Motor neuron (in vitro differentiated cells): ENCODE measurements around the gene BSDC1. TPM values are rescaled to one million over a fixed set of nuclear protein-coding genes. Genes with fewer than 3 reads are reported as not detected.
A peak's percentile ranks its signal among the peaks of the same experiment; 100 is the strongest.

Experiments used
- ATAC-seq, 8 experiments: fragments of 200-7000 bp; cut with Tn5 transposase; replicated peaks in 6 of 8; 2 replicates each; pipeline ENCODE4 v1.8.0; 2021; ENCODE audit warnings: mild to moderate bottlenecking in 8 of 8, moderate library complexity in 8 of 8
- H3K27ac ChIP-seq, 2 donors: fragments of 250-450 bp; sonication (Bioruptor Pico); 2 replicates each; pipeline ENCODE4 v1.9.0; 2021; ENCODE audit warnings: antibody characterized with exemption in 2 of 2, mild to moderate bottlenecking in 2 of 2, moderate library complexity in 1 of 2
- H3K4me1 ChIP-seq, 2 donors: fragments of 250-450 bp; sonication (Bioruptor Pico); replicated peaks in 1 of 2; 2 replicates each; pipeline ENCODE4 v1.6.1; 2021; ENCODE audit warnings: antibody characterized with exemption in 2 of 2, mild to moderate bottlenecking in 2 of 2, moderate library complexity in 1 of 2
- H3K4me3 ChIP-seq, 5 donors: fragments of 250-450 bp; sonication (Bioruptor Pico); 2 replicates each; pipeline ENCODE4 v1.9.0; 2021; ENCODE audit warnings: antibody characterized with exemption in 5 of 5, mild to moderate bottlenecking in 5 of 5, moderate library complexity in 4 of 5
- WGBS, 10 experiments: fragments of 450-650 bp; shearing (Covaris generic); methylation state at CpG; one replicate each; pipeline ENCODE4 v1.0.0; 2022; 5-methylcytosine and 5-hydroxymethylcytosine counted together
- in situ Hi-C, 9 experiments: fragments of 400-800 bp; cut with MboI; loops; one replicate each; pipeline ENCODE4 v1.15.0; 2021; ENCODE audit warnings: low sequenced_read_pairs in 9 of 9, low pct_unique_long_range_greater_than_20kb in 2 of 9; ENCODE audit not compliant: unreplicated experiment in 9 of 9
- total RNA-seq, 8 experiments: library from RNA; unstranded; fragments of 300-600 nt; gene quantifications; 2 replicates each; pipeline versions ENCODE4 v1.2.3 to v1.2.4, GENCODE V29; 2022

Gene BSDC1
- total RNA-seq, 8 experiments from 2014 or later: 60.0 to 135 (median 94.0) TPM

- Histone ChIP-seq H3K4me1 (peaks cover 14 to 18% of the 10 kb centered on the region in 2 donors), H3K4me3 (peak overlapping the region; percentile 64 to 77 (median 67)), H3K27ac (peak overlapping the region; percentile 94 to 96)
- in situ Hi-C loops: no loop called here
- peak; percentile 81 to 97 (median 90) for ATAC-seq
- 0 to 7% (median 0%) methylated on average over 2 to 14 of the region's 75 CpGs; no CpG with 5 or more reads in 5 of the 10 experiments for WGBS, 10 experiments
Measured at GRCh38 chr1:32351399-32352238, 42.6 kb downstream of the BSDC1 start.

DNA sequence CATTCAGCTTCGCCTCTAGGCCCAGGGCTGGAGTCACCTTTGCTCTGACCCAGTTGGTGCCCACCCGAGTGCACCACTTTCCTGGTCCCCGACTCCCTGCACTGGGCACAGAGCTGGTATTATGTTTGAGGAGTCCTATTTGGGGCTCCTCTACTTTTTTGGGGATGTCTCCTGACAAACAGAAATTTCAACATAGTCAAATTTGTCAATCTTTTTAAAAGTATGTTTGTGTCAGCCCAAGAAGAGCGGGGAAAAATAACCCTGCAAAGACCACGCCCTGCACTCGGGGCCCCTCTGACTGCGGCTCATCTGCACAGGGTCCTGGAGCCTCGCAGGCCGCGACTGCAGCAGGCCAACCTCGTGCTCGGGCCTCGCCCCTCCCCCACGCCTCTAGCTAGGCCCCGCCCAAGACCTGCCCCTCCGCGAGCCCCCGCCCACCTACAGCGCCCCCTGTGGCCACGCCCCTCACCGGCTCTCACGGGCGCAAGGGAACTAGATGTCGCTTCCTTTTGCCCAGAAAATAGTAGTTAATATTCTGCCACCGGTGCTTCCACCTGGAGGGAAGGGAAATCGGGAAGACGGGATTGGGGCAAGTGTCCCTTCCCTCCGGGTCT is 43.3 kb downstream of the BSDC1 start:
- WGBS, 10 experiments: 28 to 80% (median 50%) methylated on average over 1 to 12 of the region's 28 CpGs; no CpG with 5 or more reads in 5 of the 10 experiments
- H3K4me3 ChIP-seq: peak overlapping the region; percentile 64 to 77 (median 67)
- in situ Hi-C loops: no loop called here
- peaks cover 14 to 22% of the 10 kb centered on the region in 2 donors for H3K4me1 ChIP-seq
- peak; percentile 24 to 52 (median 37) for ATAC-seq
- H3K27ac ChIP-seq: peak overlapping the region; percentile 94 to 96

DNA sequence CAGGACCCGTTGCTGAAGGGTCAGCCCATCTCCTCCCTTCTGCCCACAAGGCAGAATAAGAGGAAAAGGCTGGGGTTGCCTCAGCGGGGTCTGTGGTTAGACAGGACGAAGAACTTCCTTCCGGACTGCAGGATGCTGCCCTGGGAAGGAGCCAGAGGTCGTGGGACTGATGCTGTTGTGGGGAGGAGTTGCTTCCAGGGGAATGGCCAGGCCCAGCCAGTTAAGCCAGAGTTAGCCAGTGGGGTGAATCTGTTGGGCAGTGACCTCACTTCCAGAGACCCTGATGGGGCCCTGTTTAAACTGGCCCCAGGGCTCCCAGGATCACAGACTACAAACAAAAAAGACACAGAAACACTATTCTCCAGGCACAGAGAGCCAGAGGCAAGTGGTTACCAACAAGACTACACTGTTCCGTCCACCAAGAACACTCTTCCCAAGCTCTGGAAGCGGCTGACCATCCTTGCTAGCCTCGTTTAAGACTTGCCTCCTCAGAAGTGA is 45.0 kb downstream of the BSDC1 start:
- WGBS, 10 experiments: 0 to 93% (median 73%) methylated on average over 1 to 8 of the region's 8 CpGs; no CpG with 5 or more reads in 1 of the 10 experiments
- H3K27ac ChIP-seq: no peak overlapping the region
- in situ Hi-C loops: no loop called here

GRCh38 chr1:32346532-32347157 is 47.6 kb downstream of the BSDC1 start:
- no peak overlapping the region for H3K4me3 ChIP-seq
- no peak for ATAC-seq
- WGBS, 10 experiments: 29 to 83% (median 71%) methylated on average over 1 to 9 of the region's 9 CpGs; no CpG with 5 or more reads in 1 of the 10 experiments
- peaks cover 4 to 14% of the 10 kb centered on the region in 2 donors for H3K4me1 ChIP-seq
- in situ Hi-C loops: no loop called here
- H3K27ac ChIP-seq: no peak overlapping the region

More for the DNA sequence above, 45.0 kb downstream of the BSDC1 start:
- no peak overlapping the region for H3K4me3 ChIP-seq
- H3K4me1 ChIP-seq: peaks cover 14 to 26% of the 10 kb centered on the region in 2 donors
- no peak for ATAC-seq

GRCh38 chr1:32345289-32345827 is 48.9 kb downstream of the BSDC1 start:
- H3K27ac ChIP-seq: no peak overlapping the region
- 46 to 82% (median 63%) methylated on average over 1 to 8 of the region's 8 CpGs; no CpG with 5 or more reads in 3 of the 10 experiments for WGBS, 10 experiments
- ATAC-seq: peak in 1 of 8 experiments; percentile 5
- H3K4me3 ChIP-seq: no peak overlapping the region
- peaks cover 0 to 10% of the 10 kb centered on the region in 2 donors for H3K4me1 ChIP-seq
- in situ Hi-C loops: no loop called here

DNA sequence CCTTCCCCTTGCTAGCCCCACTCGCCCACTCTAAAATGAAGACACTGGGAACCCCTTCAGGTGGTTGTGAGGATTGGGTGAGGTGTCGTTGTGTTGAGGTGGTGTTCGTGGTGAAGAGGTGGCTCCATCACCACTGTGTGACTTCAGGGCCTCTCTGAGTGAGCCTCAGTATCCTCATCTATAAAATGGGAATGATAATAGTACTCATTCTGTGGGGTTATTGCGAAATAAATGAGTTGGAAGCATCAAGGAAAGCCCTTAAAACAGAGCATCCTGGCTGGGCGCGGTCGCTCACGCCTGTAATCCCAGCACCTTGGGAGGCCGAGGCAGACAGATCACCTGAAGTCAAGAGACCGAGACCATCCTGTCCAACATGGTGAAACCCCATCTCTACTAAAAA is 51.5 kb downstream of the BSDC1 start:
- Histone ChIP-seq H3K4me3 (no peak overlapping the region), H3K4me1 (peaks cover 15 to 26% of the 10 kb centered on the region in 2 donors), H3K27ac (no peak overlapping the region)
- ATAC-seq: no peak
- in situ Hi-C loops: no loop called here
- WGBS, 10 experiments: 79 to 100% (median 90%) methylated on average over 1 to 8 of the region's 10 CpGs; no CpG with 5 or more reads in 4 of the 10 experiments

DNA sequence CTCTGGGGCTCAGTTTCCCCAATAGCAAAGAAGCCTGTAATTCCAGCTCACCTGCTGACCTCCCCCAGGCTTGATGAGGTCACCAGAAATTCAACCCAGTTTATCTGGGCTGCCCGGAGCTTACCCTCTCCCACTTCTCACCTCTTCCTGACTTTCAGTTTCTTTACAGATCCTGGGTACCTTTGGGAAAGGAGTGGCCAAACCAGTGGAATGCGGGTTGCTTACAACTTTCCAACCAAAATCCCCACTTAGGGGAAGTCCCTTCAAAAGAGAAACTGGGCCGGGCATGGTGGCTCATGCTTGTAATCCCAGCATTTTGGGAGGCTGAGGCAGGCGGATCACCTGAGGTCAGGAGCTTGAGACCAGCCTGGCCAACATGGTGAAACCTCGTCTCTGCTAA is 52.3 kb downstream of the BSDC1 start:
- H3K4me3 ChIP-seq: no peak overlapping the region
- in situ Hi-C loops: no loop called here
- WGBS, 10 experiments: 80 to 100% (median 83%) methylated on average over 1 to 5 of the region's 5 CpGs; no CpG with 5 or more reads in 5 of the 10 experiments
- no peak for ATAC-seq
- H3K27ac ChIP-seq: no peak overlapping the region
- peaks cover 19 to 32% of the 10 kb centered on the region in 2 donors for H3K4me1 ChIP-seq

DNA sequence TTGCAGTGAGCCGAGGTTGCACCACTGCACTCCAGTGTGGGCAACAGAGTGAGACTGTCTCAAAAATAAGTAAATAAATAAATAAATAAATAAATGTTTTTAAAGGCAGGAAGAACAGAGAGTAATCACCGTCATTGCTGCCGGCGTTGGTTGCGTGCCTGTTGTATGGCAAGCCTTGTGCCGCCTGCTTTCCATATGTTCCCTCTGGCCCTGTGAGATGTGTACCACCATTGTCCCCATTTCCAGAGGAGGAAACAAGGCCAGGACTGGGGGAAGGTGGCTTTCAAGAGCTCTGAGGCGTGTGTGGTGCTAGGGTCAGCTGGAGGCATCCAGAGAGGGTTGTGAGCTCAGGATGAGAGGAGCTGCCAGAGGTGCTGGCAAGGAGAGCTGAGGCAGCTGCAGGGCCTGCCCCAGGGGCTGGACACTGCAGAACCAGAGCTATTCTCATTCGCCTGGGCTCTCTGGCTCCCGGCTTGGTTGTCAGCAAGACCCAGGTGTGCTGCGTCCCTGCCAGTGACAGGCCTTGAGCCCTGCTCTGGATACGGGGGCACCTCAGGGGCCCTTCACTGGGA is 53.0 kb downstream of the BSDC1 start:
- no peak for ATAC-seq
- in situ Hi-C loops: no loop called here
- Histone ChIP-seq H3K4me1 (peaks cover 19 to 33% of the 10 kb centered on the region in 2 donors), H3K27ac (no peak overlapping the region), H3K4me3 (no peak overlapping the region)
- 87 to 93% (median 90%) methylated on average over 3 to 10 of the region's 11 CpGs; no CpG with 5 or more reads in 6 of the 10 experiments for WGBS, 10 experiments

DNA sequence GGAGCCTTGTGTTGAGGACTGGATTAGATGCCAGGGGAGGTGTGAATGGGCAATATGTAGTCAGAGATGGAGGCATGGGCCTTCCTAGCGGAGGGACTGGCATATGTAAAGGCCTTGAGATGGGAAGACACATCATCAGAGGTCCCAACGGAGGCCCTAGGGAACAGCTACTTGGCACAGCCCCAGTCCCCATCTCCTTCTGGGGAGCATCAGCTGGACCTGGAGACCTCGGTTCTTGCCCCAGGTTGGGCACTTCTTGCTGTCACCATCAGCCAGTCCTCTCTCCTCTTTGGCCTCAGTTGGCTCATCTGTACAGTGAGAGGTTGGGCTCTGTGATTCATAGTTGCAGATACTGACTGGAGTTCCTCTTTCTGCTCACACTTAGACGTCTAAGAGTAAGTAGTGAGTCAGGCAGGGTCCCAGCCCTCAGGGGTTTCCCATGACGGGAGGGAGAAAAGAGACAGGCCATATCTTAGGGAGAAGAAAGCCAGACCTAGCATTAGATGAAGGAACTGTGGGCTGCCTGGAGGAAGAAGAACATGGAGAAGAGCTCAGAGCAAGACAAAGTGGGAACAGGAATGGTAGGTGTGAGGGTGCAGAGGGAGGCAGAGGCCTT is 54.8 kb downstream of the BSDC1 start:
- H3K27ac ChIP-seq: no peak overlapping the region
- H3K4me3 ChIP-seq: no peak overlapping the region
- ATAC-seq: peak in 1 of 8 experiments; percentile 3

DNA sequence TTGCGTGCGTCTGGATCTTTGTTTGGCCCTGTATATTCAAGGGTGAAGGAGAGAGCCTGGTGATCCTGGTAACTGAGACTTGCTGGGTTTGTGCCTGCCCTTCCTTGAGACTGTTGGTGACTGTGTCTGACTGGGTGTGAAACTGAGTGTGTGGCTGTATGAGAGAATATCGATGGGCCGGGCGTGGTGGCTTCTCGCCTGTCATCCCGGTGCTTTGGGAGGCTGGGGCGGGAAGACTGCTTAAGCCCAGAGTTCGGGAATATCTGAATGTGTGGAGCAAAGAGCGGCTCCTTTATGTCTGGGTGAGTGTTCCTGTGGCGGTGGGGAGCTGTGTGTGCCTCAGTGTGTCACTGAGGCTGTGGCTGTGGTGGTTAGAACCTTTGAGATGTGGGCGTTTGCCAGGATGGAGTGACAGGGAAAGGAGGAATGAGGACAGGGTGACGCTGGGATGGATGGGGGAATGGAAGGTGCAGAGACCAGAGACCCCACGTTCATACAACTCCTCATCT is 55.5 kb downstream of the BSDC1 start:
- Histone ChIP-seq H3K4me3 (no peak overlapping the region), H3K4me1 (peaks cover 25 to 34% of the 10 kb centered on the region in 2 donors), H3K27ac (peak overlapping the region; percentile 1 to 51)
- 50 to 95% (median 90%) methylated on average over 2 to 12 of the region's 14 CpGs; no CpG with 5 or more reads in 1 of the 10 experiments for WGBS, 10 experiments
- in situ Hi-C loops: no loop called here
- no peak for ATAC-seq

More for the DNA sequence above, 54.8 kb downstream of the BSDC1 start:
- peaks cover 19 to 29% of the 10 kb centered on the region in 2 donors for H3K4me1 ChIP-seq
- 0 to 90% (median 80%) methylated on average over 1 to 4 of the region's 5 CpGs; no CpG with 5 or more reads in 3 of the 10 experiments for WGBS, 10 experiments
- in situ Hi-C loops: no loop called here

DNA sequence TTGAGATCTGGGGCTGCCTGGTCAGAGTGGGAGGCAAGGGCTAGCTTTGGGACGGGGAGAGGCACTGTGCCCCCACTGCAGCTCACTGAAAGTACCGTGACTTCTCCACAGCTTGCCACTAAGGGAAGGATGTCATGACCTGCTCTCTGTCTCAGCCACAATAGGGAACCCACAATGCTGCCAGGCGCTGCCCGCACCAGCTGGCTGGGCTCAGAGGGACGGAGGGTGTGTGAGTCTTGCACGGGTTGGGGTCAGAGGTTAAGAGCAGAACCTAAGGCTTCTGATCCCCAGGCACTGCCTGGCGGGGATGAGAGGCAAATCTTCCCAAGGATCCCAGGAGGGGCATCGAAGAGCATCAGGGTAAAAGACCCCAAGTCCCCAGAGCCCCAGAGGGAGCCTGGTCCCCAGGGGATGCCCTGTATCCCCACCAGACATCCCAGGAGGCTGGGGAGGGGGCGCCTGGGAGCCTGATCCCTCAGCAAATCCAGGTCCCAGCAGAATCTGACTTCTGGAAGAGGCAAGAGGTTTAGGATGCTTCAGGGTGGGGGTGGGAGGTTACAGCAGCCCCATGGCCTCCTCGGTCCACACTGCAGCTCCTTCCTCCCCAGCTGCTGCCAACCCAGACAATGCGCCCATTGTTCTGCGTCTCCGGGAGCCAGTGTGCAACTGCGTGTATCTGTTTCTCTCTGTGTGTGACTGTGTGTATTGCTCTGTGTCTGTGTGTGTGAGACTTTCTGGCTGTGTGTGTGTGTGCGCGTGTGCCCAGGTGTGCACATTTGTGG is 56.2 kb downstream of the BSDC1 start:
- Histone ChIP-seq H3K4me1 (peaks cover 32 to 41% of the 10 kb centered on the region in 2 donors), H3K27ac (peak overlapping the region; percentile 8 to 51), H3K4me3 (no peak overlapping the region)
- in situ Hi-C loops: no loop called here
- ATAC-seq: peak in 3 of 8 experiments; percentile 5 to 23 (median 14)
- WGBS, 10 experiments: 35 to 100% (median 77%) methylated on average over 2 to 7 of the region's 16 CpGs; no CpG with 5 or more reads in 4 of the 10 experiments
